GM21423 (cell line): ENCODE results near the gene HSBP1L1.
"Not testable (repeated sequence)": the region's sequence is repeated elsewhere in the genome, so short reads cannot be mapped to it uniquely, and the experiment has no call there.

ENCODE experiments used
- ATAC-seq: cut with Tn5 transposase; IDR thresholded peaks from one replicate; pipeline ENCODE4 v1.9.1; 2021; ENCODE audit warnings: mild to moderate bottlenecking, moderate library complexity; ENCODE audit not compliant: unreplicated experiment

The HSBP1L1 gene

DNA sequence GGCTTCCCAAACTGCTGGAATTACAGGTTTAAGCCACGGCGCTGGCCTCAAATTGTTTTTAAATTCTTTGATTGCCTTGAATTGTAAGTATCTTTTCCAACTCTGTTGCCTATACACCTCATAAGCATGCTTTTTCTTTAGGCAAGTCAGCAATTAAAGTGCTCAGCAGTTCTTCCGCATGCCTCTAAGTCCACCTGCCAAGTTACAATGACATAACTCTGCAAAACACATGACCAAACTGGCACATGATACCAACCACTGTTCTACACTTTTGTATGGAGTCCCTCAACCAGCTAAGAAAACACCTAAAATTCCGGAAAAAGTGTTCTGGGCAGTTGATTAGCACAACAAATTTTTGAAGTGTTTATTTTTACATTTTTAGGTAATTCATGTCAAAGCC, 18.8 kb downstream of the HSBP1L1 start:
- no peak for ATAC-seq

DNA sequence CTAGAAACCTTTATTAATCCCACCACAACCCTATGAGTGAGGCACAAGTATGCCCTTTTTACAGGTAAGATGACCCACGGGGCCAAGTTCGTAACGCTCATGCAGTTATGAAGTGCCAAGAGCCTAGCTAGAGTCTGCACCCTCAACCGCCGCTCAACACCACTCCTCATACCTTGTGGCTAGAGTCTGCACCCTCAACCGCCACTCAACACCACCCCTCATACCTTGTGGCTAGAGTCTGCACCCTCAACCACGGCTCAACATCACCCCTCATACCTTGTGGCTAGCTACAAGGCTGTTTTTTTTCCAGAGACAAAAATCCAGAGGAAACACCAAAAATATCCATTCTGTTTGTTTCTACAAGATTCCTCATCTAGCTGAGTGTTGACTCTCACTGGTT, 19.4 kb downstream of the HSBP1L1 start:
- ATAC-seq: no peak

DNA sequence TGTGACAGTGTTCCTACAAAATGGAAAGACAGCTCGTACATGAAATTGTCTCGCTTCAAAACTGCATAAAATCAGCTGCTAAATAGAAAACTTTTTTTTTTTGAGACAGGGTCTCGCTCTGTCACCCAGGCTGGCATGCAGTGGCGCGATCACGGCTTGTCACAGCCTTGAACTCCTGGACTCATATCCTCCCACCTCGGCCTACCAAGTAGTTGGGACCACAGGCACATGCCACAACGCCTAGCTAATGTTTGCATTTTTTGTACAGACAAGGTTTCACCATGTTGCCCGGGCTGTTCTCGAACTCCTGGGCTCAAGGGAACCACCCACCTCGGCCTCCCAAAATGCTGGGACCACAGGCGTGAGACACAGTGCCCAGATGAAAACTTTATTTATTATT, 20.7 kb downstream of the HSBP1L1 start:
- no peak for ATAC-seq

DNA sequence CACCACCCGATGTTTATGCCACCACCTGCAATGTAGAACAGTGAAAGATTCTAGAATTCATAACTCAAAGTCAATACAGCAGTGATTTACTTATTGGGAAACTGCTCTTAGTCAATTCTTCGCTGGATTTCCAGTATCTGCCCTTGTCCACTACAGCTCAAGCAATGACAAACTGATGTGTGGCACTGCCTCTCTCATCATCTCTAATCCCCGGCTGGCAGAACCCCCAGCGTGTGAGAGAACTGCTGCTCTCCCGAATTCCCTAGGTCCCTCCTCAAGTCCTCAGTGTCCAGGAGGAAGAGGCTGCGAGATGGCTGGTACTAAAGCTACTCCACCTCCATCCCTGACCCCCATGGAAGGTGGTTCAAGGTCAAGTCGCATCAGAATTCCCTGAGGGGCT, 22.3 kb downstream of the HSBP1L1 start:
- ATAC-seq: no peak

DNA sequence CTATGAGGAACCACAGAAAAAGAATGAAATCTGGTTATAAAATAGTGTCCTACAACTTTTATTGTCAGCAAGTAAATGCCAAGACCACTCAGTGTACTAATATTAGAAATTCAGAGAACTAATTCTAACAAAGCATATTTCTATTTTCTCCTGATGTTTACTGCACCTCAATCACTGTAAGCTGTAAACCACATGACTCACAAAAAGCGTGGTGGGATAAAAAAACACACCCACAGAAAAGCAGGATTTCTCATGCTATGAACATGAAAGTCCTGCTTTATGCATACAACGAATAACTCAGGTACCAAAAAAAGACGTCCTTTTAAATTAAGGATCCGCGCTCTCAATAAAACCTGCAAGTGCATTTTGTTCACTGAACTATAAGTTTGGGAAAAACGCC, 23.1 kb downstream of the HSBP1L1 start:
- no peak for ATAC-seq

DNA sequence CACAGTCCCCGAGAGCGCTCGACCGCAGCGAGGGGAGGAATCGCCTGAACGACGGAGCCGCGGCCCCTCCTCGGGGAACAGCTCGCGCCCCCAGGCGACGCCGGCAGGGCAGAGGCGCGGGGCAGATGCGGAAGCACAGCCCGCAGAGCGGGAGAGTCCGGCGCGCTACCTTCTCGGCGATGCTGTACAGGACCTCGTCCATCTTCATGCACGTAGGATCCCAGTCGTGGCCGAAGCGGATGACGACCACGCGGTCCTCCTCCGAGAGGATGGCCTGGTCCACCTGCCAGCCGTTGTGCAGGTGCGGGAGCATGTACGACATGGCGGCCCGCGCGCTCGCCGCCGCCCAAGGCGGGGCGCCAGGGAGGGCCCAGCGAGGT, 23.6 kb downstream of the HSBP1L1 start:
- ATAC-seq: peak; percentile 65

DNA sequence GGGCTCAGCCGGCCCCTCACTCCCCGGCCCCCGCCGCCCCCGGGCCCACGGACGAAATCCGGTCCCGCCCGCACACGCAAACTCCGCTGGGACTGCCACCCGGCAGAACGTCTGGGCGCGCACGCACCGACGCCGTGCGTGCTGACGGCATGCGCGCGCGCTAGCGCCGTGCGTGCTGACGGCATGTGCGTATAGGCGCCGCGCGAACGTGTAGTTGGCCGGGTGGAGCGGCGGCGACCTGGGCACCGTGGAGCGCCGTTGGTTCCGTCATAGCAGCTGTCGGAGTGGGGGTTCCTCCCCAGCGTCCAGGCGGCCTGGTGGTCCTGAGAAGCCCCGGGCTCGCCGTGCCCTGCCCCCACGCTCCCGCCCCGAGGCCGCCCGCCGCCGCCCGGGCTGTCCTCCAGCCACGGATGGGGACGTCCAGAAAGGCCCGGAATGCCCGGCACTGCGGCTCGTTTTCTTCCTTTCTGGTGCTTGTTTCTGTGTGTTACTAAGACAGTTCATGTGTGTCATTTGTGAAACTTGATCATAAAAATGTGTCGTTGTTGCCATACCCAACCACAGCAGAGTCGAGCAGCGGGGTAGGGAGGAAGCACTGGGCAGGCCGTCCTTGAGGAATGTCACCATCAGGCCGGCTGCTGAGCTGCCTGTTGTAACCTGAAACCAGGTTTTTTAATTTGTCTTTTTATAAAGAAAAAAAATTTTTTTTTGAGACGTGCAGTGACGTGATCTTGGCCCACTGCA, 24.2 kb downstream of the HSBP1L1 start, which contains the start of gene TXNL4A:
Gene TXNL4A (minus strand): TSS at position 113 of the 744 bp plus-strand sequence. CDS start 171 bp downstream, outside the sequence.
- peak; percentile 97 for ATAC-seq

DNA sequence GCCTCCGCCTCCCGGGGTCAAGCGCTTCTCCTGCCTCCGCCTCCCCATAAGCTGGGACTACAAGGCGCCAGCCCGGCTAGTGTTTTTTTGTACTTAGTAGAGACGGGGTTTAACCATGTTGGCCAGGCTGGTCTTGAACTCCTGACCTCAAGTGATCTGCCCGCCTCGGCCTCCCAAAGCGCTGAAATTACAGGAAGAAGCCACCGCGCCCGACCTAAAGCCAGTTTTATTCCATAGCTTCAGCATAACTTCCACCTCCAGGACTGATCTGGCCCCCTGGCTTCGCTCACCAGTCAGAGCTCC, 24.7 kb downstream of the HSBP1L1 start:
- ATAC-seq: no peak

DNA sequence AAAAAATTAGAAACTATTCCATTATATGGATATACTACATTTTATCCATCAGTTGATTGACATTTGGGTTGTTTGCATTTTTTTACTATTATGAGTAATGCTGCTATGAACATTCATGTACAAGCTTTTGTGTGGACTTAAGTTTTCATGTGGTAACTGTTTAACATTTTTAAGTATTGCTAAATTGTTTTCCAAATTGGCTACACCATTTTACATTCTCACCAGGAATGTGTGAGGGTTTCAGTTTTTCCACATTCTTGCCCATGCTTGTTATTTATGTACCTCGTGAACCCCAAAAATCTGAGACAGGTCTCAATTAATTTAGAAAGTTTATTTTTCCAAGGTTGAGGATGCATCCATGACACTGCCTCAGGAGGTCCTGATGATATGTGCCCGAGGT, 27.1 kb downstream of the HSBP1L1 start:
- ATAC-seq: no peak

DNA sequence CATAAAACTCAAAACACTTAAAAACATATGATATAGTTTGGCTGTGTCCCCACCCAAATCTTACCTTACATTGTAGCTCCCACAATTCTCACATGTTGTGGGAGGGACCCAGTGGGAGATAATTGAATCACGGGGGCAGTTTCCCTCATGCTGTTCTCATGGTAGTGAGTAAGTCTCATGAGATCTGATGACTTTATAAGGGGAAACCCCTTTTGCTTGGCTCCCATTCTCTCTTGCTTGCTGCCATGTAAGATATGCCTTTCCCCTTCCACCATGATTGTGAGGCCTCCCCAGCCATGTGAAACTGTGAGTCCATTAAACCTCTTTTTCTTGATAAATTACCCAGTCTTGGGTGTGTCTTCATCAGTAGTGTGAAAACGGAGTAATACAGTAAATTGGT, 35.3 kb downstream of the HSBP1L1 start:
- ATAC-seq: not testable (repeated sequence)

DNA sequence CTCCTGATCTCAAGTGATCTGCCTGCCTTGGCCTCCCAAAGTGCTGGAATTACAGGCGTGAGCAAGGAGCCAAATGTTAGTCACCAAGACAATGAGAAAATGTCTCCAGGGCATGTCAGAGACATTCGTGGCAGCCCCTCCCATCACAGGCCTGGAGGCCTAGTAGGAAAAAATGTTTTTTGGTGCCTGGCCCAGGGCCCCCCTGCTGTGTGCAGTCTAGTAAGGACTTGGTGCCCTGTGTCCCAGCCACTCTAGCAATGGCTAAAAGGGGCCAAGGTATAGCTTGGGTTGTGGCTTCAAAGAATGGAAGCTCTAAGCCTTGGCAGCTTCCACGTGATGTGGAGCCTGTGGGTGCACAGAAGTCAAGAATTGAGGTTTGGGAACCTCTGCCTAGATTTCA, 36.4 kb downstream of the HSBP1L1 start:
- no peak for ATAC-seq

DNA sequence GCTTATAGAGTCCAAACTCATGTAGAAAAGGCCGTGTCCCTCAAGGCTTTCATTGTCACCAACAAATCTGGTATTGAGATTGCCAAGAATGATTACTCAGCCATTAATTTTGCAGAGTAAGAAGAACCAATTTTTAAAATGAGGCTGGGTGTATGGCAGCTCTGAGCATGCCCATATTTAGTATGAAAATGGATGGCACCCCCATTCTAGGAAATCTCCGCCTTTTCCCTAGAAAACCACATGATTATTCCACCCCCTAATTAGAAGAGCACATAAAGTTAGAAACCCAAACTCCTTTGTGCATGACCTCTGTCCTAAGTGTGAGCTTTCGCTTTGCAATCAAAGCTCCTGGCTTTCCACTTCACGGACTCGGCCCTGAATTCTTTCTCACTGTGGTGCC, 38.0 kb downstream of the HSBP1L1 start:
- ATAC-seq: no peak

DNA sequence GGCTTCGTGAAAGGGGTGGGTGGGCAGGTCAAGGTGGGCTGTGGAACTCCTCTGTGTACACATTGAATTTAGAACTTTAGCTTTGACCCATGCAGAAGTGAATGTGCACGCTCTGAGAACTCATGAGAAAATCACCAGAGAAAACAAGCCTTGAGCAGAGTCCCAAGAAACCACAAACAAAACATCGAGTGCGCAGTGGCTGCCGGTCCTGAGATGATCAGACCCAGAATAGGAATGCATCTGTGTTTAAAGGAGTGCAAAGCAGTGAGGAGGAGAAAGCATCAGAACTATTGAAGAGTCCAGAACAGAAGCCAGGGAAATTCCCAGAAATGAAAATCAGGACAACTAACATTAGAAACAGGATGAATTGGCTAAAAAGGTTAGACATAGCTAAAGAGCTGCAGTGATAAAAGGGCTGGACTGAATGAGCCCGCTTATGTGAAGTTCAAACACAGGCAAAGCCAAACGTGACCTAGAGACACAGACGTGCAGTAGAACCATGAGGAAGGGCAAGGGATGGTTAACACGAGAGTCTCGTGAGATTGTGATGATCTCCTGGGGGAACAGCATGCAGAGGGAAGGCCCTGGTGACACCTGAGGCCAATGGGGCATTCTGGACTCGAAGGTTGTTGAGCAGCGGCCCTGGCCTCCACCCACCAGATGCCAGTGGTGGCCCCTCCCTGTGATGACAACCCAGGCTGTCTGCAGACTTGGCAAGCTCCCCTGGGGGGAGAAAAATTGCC, 40.3 kb downstream of the HSBP1L1 start:
- ATAC-seq: no peak

DNA sequence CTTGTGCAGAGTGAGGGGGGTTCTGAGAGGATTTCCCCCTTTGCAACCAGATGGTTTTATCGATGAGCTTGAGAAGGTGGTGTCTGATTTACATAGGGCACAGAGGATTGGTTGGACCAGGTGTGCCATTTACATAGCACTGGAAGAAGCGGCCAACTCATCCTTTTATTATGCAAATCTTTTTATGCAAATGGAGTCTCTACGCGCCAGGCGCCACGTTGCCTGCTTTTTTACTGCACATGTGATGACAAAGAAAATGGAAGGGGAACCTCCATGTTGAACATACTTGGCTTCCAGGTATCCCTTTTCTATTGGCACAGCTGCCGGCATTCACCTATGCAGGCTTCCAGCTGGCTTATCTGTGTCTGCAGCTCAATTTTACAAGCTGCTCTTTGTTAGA, 42.3 kb downstream of the HSBP1L1 start:
- no peak for ATAC-seq

DNA sequence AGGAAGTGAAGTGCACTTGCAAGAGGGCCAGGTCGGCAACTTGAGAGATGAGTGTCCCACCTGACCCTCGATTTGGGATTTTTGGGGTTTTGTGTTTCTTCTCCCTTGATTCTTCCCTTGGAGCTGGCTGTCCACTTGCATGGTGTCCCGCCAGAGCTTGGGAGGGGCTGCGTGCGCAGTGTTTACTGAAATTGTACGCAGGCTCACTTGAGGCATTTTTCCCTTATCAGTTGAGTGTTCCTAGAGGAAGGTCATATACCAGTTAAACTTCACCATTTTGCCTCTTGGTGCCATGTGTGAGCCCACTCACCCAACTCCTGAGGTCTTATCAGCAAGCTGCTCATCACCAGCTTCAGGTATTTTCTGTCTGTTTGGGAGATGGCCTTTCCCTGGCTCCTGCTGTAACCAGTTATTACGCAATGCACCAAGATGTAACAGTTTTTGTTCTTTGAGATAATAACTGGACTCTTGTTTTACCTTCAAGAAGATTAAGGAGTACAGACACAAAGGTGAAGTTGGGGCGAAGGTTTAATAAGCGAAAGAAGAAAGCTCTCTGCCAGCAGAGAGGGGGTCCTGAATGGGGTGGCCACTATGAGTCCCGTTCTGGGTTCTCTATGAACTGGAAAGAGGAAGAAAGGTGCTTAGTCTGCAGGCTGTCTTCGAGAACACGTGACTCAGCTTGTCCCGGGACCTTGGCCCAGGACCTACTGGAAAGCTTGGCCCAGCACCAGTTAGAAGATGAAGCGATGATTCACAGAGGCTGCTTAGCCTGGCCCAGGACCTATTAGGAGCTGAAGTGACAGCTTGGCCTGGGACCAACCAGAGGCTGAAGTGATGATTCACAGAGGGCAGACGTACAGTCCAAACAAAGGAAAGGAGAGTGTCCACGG, 45.5 kb downstream of the HSBP1L1 start:
- ATAC-seq: no peak

DNA sequence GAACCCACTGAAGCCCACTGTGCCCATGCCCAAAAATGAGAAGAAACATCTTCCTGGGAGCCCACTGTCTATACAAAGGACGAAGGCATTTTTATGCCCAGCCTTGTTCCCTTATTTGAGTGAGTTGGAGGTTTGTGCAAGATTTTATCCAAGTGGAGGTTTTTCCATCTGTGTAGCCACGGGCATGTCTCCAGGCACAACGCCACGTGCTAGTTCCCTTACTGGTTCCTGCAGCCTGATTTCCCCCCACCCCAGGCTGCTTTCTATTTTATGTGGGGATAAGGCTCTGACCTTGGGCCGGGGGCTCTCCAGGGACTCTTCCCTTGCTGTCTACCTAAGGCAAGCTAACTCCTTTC, 46.1 kb downstream of the HSBP1L1 start:
- ATAC-seq: no peak

DNA sequence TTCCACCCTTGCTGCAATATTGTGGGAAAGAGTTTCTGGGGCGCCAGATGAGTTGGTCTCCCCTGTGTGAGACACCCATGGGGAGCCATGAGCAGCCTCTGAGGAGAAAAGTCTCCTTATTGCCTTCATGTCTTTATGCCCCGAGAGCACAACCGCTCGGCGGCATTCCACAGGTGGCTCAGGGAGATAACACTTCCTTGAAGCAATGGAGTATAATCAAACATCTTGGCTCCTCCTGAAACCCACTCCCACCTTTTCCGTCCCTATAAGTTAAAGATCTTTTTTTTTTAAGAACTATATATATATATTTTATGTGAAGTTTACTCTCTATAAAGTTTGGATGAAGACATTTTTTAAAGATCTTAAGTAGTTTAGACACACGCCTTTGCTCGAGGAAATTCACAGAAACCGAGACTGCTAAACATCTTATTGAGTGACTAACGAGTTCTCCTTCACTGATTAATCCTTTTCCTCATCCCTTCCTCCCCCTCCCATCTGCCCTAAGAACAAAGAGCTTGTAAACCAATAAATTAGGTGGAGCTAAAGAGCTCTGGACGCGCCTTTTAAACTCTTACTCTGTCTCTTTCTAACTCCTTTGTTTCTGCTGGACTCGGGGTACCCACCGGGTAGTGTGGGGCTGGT, 47.2 kb downstream of the HSBP1L1 start:
- ATAC-seq: not testable (repeated sequence)

DNA sequence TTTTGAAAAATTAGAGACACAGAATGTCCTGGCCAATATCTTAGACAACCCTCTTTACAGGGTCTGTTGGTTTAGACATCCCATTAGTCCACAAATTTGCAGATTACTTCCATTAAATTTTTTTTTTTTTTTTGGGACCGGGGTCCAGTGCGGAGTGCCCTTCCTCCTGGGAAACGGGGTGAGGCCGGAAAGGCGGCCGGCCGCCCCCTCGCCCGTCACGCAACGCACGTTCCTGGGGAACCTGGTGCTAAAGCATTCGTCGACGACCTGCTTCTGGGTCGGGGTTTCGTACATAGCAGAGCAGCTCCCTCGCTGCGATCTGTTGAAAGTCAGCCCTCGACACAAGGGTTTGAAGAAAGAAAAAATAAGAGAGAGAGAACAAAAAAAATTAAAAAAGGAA, 48.3 kb downstream of the HSBP1L1 start:
- ATAC-seq: no peak
